K562 (cell line): Measurements from ENCODE around the gene METTL23. TPM values are rescaled to one million over a fixed set of nuclear protein-coding genes. Genes with fewer than 3 reads are reported as not detected.

ENCODE experiments used
- ARID1B ChIP-seq: fragments of 450-650 bp; IDR thresholded peaks from 2 replicates; pipeline ENCODE4 v1.6.1; 2016; ENCODE audit warnings: antibody characterized with exemption, mild to moderate bottlenecking, inconsistent platforms
- BRCA1 ChIP-seq, 2 experiments: fragments of 450-650 bp in 1 of 2; sonication (generic) in 1 of 2; formaldehyde crosslinking in 1 of 2; IDR thresholded peaks; 2 replicates each; pipeline versions ENCODE4 v1.5.0 to v1.6.1; 2017 to 2020; ENCODE audit warnings: mild to moderate bottlenecking in 1 of 2, missing genetic modification reagents in 1 of 2
- CBFA2T2 ChIP-seq: fragments of 450-650 bp; conservative IDR thresholded peaks from 2 replicates; pipeline ENCODE4 v1.6.1; 2017; ENCODE audit warnings: mild to moderate bottlenecking
- CHD2 ChIP-seq: IDR thresholded peaks from 2 replicates; pipeline ENCODE4 v1.6.1; 2011; ENCODE audit warnings: low read depth, low read length
- GABPA ChIP-seq: fragments of 200-800 bp; sonication (Bioruptor generic); conservative IDR thresholded peaks from 2 replicates; pipeline ENCODE4 v1.6.1; 2016; ENCODE audit warnings: low read depth, missing genetic modification characterization, missing compliant biosample characterization
- KHSRP ChIP-seq: fragments of 450-650 bp; IDR thresholded peaks from 2 replicates; pipeline ENCODE4 v1.6.1; 2017
- MTA3 ChIP-seq: fragments of 450-650 bp; formaldehyde crosslinking; IDR thresholded peaks from 2 replicates; pipeline ENCODE4 v1.6.1; 2017; ENCODE audit warnings: mild to moderate bottlenecking, borderline replicate concordance
- MXI1 ChIP-seq: IDR thresholded peaks from 2 replicates; pipeline ENCODE4 v1.6.1; 2011; ENCODE audit warnings: low read depth, mild to moderate bottlenecking, improper control_type of control experiment, low read length
- NCOA1 ChIP-seq: fragments of 450-650 bp; IDR thresholded peaks from 2 replicates; pipeline ENCODE4 v1.6.1; 2016; ENCODE audit warnings: low read depth
- PHF20 ChIP-seq: fragments of 450-650 bp; IDR thresholded peaks from 2 replicates; pipeline ENCODE4 v1.6.1; 2018; ENCODE audit not compliant: partially characterized antibody
- PRPF4 ChIP-seq: fragments of 200-400 bp; formaldehyde crosslinking; IDR thresholded peaks from one replicate; pipeline ENCODE4 v1.6.1; 2017; ENCODE audit warnings: low read length, low read depth, mild to moderate bottlenecking; ENCODE audit not compliant: insufficient read depth, poor library complexity, severe bottlenecking
- TEAD1 ChIP-seq, 2 experiments: fragments of 450-650 bp in 1 of 2; sonication (generic) in 1 of 2; formaldehyde crosslinking; IDR thresholded peaks; 2 replicates each; pipeline versions ENCODE4 v1.4.0 to v1.8.0; 2020 to 2022; ENCODE audit warnings: mild to moderate bottlenecking in 2 of 2, missing genetic modification reagents in 1 of 2
- TEAD2 ChIP-seq: fragments of 450-650 bp; IDR thresholded peaks from 2 replicates; pipeline ENCODE4 v1.6.1; 2016; ENCODE audit warnings: missing genetic modification characterization, control low read depth, missing compliant biosample characterization
- ZNF184 ChIP-seq: sonication (generic); formaldehyde crosslinking; IDR thresholded peaks from 2 replicates; pipeline ENCODE4 v1.5.0; 2020; ENCODE audit warnings: missing genetic modification reagents
- polyA plus RNA-seq, 8 experiments: library from polyadenylated mRNA; depleted of rRNA in 4 of 8; stranded (reverse) in 5 of 8; unstranded in 3 of 8; fragments of >200 nt; fragmentation: Nextera tagmentation in 2 of 8; fragmentation: Illumina TruSeq in 1 of 8; extraction: Ambion mirVana in 2 of 8; extraction: Trizol in 1 of 8; gene quantifications; 2 replicates each; pipeline versions ENCODE4 v1.2.1 to v1.2.3, GENCODE V29; 2011 to 2014; ENCODE audit warnings: inconsistent platforms in 1 of 8, missing spikeins in 1 of 8
- total RNA-seq, 7 experiments: library from RNA; depleted of rRNA in 6 of 7; stranded (reverse); fragments of >200 nt in 6 of 7; fragmentation: Illumina TruSeq in 2 of 7; extraction: Trizol in 2 of 7; gene quantifications; 2 replicates each; pipeline versions ENCODE4 v1.2.1 to v1.2.3, GENCODE V29; 2011 to 2021; ENCODE audit warnings: low replicate concordance in 1 of 7
- TF ChIP-seq, protein P1 (sequence below): sonication (generic); formaldehyde crosslinking; IDR thresholded peaks from 2 replicates; pipeline ENCODE4 v1.8.1; 2023; ENCODE audit warnings: mild to moderate bottlenecking, missing genetic modification reagents
- TF ChIP-seq, protein P2 (sequence below): fragments of 450-650 bp; formaldehyde crosslinking; IDR thresholded peaks from 2 replicates; pipeline ENCODE4 v1.4.0; 2020; ENCODE audit warnings: mild to moderate bottlenecking, moderate library complexity
- TF ChIP-seq, protein P3 (sequence below): fragments of 250-450 bp; sonication (Bioruptor Pico); IDR thresholded peaks from 2 replicates; pipeline ENCODE4 v1.8.0; 2022; ENCODE audit warnings: moderate library complexity, mild to moderate bottlenecking, inconsistent platforms
- TF ChIP-seq, protein P4 (sequence below): fragments of 450-650 bp; conservative IDR thresholded peaks from 2 replicates; pipeline ENCODE4 v1.6.1; 2016; ENCODE audit warnings: missing genetic modification characterization, low read depth, mild to moderate bottlenecking, control low read depth, missing compliant biosample characterization

Gene METTL23
- total and polyA plus RNA-seq, 9 of the 15 experiments (the other 6 are each of a cell fraction or from before 2014, with no cell fraction given) = 29.4 to 67.3 (median 41.6) TPM

DNA sequence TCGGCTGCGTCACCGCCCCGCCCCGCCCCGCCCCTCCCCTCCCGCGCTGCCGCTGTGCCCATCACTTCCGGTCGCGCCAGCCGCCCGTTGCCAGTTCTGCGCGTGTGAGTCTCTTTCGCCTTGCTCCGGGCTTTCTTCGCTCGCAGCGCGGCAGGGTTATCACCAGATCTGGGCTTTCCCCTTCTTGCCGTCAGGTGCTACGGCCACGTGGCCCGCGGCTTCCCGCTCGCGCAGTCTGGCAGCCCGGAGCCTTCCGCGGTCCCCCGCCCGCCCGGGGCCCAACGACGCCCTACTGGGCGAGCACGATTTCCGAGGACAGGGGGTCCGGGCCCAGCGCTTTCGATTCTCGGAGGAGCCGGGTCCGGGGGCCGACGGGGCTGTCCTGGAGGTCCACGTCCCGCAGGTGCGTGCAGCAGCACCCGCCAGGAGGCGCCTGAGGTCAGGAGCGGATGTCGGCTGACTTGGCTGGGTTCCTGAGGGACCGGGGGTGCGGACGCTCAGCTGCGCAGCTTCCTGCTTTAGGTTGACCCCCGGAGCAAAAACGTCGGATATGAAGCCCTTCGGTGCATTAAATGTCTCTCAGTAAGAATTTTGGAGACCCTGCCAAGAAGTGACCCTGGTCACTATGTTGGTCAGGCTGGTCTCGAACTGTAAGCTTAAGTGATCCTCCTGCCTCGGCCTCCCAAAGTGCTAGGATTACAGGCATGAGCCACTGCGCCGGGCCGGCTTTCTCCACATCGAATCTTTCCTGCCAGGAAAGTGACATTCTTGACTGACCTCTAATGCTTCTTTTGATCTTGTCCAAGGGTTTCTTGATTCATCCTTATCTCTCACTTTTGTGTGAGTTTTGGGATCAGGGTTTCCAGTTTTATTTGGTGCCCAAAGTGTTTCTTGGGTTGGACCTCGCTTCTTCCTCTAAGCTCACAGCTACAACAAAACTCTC, at the start of gene METTL23 (continued):
- TF ChIP-seq MXI1 = no peak
- TF ChIP-seq TEAD1 (CRISPR knock-in tag; IDR thresholded peaks at IDR 0.05) = no peak
- TF ChIP-seq CHD2 = no peak; the same call in 1 of the 2 replicates
- TF ChIP-seq KHSRP = no peak
- TF ChIP-seq BRCA1 (IDR thresholded peaks at IDR 0.05) = no peak
- TF ChIP-seq BRCA1 (CRISPR knock-in tag; IDR thresholded peaks at IDR 0.05) = no peak; the same call in 1 of the 2 replicates
- TF ChIP-seq GABPA (tag) = peak; percentile 94
- TF ChIP-seq PHF20 = no peak
- TF ChIP-seq ARID1B = peak; percentile 44
- TF ChIP-seq, protein P1, sequence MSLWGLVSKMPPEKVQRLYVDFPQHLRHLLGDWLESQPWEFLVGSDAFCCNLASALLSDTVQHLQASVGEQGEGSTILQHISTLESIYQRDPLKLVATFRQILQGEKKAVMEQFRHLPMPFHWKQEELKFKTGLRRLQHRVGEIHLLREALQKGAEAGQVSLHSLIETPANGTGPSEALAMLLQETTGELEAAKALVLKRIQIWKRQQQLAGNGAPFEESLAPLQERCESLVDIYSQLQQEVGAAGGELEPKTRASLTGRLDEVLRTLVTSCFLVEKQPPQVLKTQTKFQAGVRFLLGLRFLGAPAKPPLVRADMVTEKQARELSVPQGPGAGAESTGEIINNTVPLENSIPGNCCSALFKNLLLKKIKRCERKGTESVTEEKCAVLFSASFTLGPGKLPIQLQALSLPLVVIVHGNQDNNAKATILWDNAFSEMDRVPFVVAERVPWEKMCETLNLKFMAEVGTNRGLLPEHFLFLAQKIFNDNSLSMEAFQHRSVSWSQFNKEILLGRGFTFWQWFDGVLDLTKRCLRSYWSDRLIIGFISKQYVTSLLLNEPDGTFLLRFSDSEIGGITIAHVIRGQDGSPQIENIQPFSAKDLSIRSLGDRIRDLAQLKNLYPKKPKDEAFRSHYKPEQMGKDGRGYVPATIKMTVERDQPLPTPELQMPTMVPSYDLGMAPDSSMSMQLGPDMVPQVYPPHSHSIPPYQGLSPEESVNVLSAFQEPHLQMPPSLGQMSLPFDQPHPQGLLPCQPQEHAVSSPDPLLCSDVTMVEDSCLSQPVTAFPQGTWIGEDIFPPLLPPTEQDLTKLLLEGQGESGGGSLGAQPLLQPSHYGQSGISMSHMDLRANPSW (CRISPR knock-in tag) = no peak
- no peak for TF ChIP-seq ZNF184 (CRISPR knock-in tag)
- TF ChIP-seq, protein P2, sequence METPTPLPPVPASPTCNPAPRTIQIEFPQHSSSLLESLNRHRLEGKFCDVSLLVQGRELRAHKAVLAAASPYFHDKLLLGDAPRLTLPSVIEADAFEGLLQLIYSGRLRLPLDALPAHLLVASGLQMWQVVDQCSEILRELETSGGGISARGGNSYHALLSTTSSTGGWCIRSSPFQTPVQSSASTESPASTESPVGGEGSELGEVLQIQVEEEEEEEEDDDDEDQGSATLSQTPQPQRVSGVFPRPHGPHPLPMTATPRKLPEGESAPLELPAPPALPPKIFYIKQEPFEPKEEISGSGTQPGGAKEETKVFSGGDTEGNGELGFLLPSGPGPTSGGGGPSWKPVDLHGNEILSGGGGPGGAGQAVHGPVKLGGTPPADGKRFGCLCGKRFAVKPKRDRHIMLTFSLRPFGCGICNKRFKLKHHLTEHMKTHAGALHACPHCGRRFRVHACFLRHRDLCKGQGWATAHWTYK = no peak
- peak; percentile 28; the same call in 1 of the 2 replicates for TF ChIP-seq CBFA2T2
- 0 out of 2 replicates have a peak, but pooled peaks have one; percentile 40 for TF ChIP-seq NCOA1
- TF ChIP-seq TEAD2 = no peak
- TF ChIP-seq PRPF4 = peak; percentile 78
- TF ChIP-seq, protein P3, sequence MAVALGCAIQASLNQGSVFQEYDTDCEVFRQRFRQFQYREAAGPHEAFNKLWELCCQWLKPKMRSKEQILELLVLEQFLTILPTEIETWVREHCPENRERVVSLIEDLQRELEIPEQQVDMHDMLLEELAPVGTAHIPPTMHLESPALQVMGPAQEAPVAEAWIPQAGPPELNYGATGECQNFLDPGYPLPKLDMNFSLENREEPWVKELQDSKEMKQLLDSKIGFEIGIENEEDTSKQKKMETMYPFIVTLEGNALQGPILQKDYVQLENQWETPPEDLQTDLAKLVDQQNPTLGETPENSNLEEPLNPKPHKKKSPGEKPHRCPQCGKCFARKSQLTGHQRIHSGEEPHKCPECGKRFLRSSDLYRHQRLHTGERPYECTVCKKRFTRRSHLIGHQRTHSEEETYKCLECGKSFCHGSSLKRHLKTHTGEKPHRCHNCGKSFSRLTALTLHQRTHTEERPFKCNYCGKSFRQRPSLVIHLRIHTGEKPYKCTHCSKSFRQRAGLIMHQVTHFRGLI (CRISPR knock-in tag) = no peak
- TF ChIP-seq, protein P4, sequence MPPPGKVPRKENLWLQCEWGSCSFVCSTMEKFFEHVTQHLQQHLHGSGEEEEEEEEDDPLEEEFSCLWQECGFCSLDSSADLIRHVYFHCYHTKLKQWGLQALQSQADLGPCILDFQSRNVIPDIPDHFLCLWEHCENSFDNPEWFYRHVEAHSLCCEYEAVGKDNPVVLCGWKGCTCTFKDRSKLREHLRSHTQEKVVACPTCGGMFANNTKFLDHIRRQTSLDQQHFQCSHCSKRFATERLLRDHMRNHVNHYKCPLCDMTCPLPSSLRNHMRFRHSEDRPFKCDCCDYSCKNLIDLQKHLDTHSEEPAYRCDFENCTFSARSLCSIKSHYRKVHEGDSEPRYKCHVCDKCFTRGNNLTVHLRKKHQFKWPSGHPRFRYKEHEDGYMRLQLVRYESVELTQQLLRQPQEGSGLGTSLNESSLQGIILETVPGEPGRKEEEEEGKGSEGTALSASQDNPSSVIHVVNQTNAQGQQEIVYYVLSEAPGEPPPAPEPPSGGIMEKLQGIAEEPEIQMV (tag) = peak; percentile 73; the same call in 1 of the 2 replicates
- peak; percentile 28; the same call in 1 of the 2 replicates for TF ChIP-seq MTA3
